HG03066 (cell line): ENCODE results near the gene CCDC12.
A peak's percentile ranks its signal among the peaks of the same experiment; 100 is the strongest.

Experiments used
- ATAC-seq: cut with Tn5 transposase; IDR thresholded peaks from one replicate; pipeline ENCODE4 v1.9.1; 2021; ENCODE audit warnings: low read depth; ENCODE audit not compliant: unreplicated experiment

The CCDC12 gene

DNA sequence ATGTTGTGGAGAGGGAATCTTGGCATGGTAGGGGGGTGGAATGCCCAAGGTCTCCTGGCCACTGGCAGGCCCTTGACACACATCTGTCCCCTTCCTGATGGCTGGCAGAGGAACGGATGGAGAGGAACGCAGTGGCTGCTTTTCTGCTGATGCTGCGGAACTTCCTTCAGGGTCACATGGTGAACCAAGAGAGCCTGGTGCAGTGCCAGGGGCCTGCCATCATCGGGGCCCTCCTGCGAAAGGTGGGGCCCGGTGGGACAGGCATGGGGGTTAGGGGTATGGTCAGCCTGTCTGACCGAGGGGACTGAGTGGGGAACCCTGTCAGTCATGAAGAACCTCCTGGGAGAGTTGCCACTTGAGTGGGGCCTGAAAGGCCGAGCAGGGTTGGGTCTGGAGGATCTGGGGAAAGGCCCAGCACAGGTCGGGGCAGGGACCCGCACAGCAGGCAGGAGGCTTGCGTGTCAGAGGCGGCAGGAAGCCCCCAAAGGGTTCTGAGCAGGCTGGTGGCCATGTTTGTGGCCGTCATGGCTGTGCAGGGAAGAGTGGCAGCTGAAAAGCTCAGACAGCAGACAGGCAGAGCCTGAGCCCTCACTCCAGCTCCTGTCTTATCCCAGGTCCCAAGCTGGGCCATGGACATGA, 21.0 kb upstream of the CCDC12 start:
- no peak for ATAC-seq

GRCh38 chr3:46996689-46997452, 20.3 kb upstream of the CCDC12 start:
- no peak for ATAC-seq

DNA sequence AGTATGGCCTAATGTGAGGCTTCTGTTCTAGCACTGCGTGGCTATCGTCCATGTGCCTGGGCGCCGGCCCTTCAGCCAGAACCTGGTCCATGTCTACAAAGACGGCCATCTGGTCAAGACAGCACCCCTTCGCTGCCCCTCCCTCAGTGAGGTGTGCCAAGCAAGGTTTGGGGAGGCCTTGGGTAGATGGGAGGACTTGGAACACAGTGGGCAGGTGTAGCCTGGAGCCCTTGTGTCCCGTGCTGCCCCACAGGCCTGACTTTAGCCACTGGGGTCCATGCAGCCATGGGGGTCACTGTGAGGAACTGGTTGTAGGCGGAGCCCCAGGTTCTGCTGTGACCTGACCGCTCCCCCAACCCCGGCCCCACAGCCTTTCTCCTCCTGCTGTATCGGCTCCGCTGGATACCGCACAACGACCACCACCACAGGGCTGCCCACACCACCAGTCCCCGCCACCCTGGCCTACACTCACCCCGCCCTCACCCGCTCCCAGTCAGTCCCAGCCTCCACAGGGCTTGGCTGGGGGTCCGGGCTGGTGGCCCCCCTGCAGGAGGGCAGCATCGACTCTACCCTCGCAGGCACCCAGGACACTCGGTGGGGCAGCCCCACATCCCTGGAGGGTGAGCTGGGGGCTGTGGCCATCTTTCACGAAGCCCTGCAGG, 19.5 kb upstream of the CCDC12 start:
- ATAC-seq, result no peak

DNA sequence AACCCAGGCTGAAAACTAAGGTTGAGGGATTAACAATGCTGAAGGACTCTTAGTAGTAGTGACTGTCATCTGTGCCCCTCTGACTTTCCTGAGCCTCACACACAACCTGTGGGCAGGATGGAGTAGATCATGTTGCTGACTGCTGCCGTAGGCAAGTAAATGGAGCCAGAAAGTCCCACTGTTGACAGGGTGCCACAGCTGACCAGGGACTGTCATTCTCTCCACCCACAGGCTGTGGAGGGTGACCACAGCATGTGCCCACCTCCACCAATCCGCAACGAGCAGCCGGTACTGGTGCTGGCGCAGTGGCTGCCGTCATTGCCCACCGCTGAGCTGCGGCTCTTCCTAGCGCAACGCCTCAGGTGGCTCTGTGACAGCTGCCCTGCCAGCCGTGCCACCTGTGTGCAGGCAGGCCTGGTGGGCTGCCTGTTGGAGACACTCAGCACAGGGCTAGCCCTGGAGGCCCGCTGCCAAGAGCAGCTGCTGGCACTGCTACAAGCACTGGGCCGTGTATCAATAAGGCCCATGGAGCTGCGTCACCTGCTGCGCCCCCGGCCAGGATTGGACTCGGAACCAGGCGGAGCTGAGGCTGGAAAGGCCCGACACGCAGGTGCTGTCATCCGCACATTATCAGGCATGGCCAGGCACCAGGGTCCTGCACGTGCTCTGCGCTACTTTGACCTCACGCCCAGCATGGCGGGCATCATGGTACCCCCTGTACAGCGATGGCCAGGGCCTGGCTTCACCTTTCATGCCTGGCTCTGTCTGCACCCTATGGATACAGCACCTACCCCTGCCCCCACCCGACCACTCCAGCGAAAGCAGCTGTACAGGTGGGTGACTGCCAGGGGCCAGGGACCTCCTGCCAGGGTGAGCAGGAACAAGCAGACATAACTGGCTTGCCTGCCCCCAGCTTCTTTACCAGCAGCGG, 18.5 kb upstream of the CCDC12 start:
- no peak for ATAC-seq

- no peak for ATAC-seq
These were observed 17.4 kb upstream of the CCDC12 start for GRCh38 chr3:46993986-46994385.

- no peak for ATAC-seq
These were observed 16.7 kb upstream of the CCDC12 start for GRCh38 chr3:46993292-46993691.

- no peak for ATAC-seq
These were observed 15.7 kb upstream of the CCDC12 start for GRCh38 chr3:46992231-46992630.

- no peak for ATAC-seq
These were observed 15.0 kb upstream of the CCDC12 start for GRCh38 chr3:46991406-46992165.

DNA sequence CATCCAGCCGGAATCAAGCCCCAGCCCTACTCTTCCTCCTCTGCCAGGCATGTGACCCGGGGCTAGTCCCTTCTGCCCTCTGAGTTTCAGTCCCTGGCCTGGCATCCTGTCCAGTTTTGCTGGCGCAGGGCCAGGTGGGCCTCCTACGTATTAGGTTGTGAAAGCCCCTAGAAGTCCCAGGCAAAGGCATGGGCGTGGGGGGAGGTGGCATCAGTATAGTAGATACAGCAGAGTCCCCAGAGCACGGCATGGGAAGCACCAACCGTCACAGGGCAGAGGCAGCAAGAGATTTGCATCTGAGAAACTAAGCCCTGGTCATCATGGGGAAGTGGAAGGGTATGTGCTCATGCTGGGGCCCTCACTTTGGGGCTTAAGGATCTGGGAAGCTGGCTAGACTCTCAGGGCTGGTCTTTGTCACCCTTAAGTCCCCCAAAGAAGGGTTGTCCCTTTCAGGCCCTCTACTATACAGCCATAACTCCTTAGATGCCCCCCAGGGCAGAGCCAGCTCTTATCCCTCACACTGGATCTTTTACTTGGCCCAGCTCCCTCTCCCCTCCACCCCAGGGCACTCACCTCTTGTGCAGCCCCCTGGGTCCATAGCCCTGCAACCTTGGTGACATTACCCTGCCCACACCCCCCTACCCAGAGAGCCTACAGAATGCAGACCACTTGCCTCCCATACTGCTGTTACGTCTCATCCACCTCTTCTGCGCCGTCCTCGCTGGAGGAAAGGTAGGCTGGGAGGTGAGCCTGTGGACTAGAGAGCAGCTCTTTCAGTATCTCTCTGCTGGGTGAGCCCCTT, 14.2 kb upstream of the CCDC12 start:
- ATAC-seq, result no peak

DNA sequence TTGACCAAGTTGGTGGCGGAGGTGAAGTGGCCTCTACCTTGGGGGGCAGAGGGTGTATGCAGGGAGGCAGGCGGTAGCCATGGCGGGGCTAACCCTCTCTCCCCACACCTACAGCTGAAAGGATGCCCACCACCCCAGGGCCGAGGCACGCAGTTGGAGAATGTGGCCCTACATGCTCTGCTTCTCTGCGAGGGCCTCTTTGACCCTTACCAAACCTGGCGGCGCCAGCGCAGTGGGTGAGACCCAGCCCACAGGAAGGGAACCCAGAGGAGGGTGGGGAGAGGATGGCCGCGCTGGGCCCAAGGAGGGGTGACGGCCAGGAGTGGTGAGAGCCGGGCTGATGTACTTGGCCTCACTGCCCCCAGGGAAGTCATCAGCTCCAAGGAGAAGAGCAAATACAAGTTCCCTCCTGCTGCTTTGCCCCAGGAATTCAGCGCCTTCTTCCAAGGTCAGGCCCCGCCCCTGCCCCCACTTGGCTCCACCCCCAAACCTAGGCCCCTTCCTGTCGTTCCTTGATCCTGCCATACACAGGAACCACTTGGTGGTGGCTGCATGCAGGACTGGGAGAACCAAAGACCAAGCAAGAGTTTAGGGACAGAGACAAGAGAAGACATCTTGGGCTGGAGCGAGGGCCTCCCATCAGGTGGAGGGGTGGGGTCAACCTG, 12.7 kb upstream of the CCDC12 start:
- no peak for ATAC-seq

DNA sequence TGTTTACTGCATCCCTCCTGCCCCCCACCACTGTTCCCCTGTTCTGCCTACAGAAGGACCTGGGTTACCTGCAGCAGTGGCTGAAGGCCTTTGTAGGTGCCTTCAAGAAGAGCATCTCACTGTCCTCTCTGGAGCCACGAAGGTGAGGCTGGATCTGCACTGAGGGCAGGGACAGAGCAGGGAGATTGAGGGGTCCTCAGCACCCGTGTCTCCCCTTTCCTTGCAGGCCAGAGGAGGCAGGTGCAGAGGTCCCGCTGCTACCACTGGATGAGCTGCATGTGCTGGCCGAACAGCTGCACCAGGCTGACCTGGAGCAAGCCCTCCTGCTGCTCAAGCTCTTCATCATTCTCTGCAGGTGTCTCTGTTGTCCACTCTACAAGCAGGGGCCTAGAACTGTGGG, 12.1 kb upstream of the CCDC12 start:
- ATAC-seq, result no peak

DNA sequence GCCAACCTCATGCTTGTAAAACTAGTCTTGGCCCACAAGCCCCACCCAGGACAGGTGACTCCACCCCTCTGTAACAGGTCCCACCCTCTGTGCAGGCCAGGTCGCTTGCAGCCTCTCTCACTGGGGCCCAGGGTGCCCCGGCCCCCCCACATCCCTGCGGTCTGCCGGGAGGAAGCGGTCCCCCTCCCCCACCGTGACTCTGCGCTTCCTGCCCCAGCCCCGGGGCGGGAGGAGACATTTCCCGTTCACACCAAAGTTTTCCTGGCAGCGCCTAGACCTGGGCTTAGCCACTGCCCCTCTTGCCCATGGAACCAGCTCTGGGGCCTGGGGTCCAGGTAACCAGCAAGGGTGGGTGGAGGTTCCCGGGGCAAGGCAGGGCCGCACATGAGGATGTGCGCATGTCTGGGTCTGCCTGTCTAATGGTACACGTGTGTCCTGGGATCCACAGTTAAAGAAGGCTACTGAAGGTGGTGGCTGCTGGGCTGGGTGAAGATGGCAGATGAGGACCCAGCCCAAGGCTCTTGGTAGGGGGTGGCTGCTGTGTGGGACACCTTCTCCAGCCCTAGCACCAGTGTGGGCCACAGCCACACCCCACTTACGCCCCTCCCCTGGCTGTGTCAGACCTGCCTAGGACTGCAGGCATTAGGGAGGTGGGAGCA, 11.3 kb upstream of the CCDC12 start:
- ATAC-seq, result peak; percentile 79

DNA sequence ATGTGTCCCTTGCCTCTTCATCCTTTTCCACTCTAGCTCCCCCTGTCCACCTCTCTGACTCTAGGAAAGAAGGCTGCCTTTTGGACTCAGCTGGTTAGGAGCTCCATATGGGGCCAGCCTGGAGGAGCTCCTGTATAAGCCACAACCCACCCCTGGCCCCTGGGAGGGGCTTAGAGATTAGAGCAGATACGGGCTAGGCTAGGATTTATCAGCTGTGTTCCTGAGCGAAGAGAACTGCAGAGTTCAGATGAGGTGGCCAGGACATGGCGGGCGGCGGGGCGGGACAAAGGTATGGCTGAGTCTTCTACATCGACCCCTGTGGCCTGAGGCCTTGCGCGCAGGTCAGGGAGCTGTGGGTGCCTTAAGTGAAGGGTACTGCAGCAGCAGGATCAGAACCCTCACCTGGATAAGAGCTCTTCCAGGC, 10.8 kb upstream of the CCDC12 start:
- ATAC-seq, result peak; percentile 9

- ATAC-seq, result no peak
These were observed 10.3 kb upstream of the CCDC12 start for GRCh38 chr3:46986782-46987310.

DNA sequence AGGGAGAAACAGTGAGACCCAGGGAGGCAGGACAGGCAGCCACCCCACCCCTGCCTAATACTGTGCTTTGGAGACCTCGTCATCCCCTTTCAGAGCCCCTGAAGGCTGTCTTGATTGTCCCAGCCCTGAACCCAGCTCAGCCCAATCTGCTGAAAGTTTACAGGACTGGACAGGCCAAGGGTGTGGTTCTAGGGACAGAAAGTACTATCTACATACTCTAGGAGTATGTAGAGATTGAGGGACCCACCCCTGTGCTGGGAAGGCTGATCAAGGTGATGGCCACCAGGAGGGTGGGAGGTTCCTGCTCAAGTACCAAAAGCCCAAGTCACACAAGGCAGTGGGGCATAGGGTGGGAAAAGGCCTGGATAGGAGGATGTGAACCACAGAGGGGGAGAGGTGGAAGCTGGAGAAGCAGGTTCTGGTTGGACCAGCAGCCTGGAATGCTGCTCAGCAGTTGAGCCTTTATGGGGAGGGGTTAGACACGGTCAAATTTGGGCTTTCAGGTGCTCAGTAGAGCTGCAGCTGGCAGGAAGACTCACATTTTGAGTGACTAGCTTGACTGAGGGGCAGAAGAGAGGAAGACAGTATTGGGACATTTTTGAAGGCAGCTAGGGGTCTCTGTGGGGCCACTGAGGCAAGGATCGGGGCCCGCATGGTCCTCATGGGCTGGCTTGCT, 9.6 kb upstream of the CCDC12 start:
- ATAC-seq, result no peak

DNA sequence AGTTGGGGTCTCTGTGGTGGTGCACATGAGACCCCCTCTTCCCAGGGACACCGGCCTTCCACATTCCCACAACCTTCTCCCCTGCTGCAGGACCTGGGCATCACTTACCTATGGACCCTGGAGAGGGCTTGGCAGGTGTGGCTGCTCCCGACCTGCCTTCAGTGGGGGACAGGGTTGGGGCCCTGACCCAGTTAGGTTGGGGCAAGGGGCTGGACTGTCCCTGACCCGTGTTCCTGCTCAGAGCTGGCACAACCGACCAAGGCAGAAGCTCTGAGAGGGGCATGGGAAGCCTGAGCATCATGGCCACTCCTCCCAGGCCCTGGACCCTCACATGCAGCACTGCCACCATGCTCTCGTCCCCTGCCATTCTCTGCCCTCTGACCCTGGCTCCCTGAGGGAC, 9.0 kb upstream of the CCDC12 start:
- no peak for ATAC-seq
